Measurements from ENCODE around the gene WFIKKN1. TPM values are rescaled to one million over a fixed set of nuclear protein-coding genes. Genes with fewer than 3 reads are reported as not detected.
A peak's percentile ranks its signal among the peaks of the same experiment; 100 is the strongest.

Gene WFIKKN1
- total RNA-seq, 1 experiment from 2014 or later, result 0.74 TPM

DNA sequence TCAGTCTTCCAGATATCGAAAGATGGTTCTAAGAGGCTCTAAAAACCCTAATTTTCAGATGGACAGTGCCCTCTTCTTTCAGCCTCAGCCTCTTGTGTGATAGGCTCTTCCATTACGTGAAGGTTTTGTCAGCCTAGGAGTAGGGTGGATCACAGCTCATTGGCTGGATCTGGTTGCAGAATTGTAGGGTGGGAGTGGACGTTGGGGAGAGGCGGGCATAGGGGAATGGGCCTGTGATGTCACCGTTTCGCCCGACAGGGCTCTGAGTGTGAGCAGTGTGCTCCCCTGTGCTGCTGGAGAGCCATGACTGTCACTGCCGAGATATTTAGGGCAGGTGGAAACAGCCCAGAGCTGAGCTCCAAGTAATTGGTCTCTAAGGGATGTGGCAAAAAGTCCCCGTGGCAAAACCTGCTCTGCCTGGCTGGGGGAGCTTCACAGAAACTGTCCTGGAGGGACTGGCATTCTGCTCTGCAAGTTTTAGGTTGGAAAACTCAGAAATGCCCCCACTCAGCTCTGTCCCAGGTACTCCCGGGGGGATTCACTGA, 6.2 kb upstream of the WFIKKN1 start:
- DNase-seq (ENCODE audit: low spot score), result no peak

DNA sequence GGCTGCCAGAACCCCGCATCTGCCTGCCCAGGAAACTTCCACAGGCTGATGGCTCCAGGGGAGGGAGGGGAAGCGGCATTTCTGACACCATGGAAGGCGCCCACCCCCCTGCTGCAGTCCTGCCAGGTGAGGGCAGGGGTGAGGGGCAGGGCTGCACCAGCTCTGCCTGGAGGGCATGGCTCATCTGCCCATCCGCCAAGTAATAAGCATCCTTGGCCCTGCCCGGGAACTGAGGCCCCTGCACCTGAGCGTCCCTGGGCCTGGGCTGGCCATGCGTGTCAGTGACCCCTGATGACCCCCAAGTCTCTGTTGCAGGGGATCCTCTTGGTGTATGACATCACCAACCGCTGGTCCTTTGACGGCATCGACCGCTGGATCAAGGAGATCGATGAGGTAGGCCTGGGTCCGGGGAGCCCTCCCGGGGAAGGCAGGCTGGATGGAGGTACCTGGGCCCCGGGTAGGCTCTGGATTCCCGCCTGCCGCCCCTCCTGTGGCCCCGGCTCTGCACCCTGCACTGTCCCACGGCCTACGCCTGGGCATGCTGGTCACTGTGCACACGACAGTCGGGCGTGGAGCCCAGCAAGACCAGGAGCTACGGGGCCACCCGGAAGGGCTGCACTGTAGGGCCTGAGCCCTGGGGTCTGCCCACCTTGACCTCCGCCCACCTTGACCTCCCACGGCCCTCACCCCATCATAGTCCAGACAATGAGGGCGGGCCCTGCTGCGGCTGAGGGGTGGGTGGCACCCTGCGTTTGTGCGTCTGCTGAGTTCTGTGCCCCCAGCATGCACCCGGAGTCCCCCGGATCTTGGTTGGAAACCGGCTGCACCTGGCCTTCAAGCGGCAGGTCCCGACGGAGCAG, 5.4 kb upstream of the WFIKKN1 start:
- DNase-seq (ENCODE audit: low spot score), result no peak

DNA sequence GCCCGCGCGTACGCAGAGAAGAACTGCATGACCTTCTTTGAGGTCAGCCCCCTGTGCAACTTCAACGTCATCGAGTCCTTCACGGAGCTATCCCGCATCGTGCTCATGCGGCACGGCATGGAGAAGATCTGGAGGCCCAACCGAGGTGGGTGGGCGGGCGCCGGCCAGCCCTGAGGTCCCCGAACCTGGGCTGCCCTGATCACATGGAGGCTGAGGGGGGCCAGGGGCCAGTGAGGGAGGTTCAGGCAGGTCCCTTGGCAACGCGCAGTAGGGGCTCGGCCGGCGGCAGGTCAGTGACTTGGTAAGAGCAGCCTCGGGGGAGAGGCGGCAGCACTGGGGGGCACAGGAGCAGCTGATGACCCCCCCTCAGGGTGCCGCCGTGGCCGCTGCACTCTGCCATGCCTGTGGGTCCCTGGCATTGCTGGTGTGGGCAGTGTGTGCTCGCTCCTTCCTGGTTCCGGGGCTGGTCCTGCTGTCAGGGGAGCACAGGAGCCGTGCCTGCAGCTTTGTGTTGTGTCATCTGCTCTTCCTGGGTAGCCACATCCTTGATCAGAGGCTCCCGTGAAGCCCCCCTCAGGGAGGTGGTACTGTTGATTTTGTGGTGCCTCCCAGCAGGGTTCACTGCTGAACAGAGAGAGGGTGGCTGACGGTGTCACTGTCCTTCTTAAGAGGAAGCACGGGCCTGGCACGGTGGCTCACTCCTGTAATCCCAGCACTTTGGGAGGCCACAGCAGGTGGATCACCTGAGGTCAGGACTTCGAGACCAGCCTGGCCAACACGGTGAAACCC, 4.6 kb upstream of the WFIKKN1 start:
- no peak for DNase-seq (ENCODE audit: low spot score)

DNA sequence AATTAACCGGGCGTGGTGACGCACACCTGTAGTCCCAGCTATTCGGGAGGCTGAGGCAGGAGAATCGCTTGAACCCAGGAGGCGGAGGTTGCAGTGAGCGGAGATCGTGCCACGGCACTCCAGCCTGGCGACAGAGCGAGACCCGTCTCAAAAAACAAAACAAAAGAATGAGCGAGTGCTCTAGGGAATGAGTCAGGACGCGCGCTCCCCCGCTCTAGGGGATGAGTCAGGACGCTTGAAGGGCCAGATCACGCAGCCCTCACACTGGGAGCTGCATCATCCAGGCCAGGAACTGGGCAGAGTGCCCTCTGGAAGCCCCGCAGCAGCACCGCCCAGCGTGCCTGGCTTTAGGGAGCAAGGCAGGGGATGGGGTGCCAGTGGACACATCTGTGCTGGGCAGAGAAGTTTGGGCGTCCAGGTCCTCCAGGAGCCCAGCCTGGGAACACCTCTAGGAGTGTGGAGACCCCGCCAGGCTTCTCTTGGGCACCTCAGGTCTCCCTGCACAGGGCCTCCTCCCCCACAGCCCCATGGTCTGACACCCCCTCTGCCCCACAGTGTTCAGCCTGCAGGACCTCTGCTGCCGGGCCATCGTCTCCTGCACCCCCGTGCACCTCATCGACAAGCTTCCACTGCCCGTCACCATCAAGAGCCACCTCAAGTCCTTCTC, 3.9 kb upstream of the WFIKKN1 start:
- peak; percentile 84 for DNase-seq (ENCODE audit: low spot score)

DNA sequence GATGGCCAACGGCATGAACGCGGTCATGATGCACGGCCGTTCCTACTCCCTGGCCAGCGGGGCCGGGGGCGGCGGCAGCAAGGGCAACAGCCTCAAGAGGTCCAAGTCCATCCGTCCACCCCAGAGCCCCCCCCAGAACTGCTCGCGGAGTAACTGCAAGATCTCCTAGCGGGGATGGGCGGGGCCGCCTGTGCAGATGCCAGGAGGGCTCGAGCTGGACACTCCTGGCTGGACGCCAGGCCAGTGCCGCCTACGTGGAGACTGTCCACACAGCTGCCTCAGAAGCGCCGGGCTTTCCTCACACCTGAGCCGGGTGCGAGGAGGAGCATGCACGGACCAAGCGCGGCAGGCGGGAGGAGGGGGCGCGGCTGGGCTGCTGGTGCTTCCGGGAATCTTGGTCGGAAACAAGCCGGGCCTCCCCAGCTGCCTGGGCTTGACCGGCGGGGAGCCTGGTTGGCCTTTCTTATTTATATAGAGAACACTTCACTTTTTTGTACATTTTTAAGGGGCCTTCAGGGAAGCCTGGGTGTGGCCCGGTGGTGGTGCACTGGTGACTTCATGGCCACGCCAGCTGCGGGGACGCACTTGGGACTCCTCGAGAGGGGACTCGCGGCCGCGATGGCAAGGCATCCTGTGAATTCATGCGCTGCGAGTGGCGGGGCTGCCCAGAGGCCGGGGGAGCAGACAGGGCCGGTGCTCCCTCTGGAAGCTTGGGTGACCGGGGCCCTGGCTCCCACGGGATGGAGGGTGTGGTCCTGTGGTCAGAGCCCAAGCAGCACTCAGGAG, 3.1 kb upstream of the WFIKKN1 start:
- peak; percentile 85 for DNase-seq (ENCODE audit: low spot score)

DNA sequence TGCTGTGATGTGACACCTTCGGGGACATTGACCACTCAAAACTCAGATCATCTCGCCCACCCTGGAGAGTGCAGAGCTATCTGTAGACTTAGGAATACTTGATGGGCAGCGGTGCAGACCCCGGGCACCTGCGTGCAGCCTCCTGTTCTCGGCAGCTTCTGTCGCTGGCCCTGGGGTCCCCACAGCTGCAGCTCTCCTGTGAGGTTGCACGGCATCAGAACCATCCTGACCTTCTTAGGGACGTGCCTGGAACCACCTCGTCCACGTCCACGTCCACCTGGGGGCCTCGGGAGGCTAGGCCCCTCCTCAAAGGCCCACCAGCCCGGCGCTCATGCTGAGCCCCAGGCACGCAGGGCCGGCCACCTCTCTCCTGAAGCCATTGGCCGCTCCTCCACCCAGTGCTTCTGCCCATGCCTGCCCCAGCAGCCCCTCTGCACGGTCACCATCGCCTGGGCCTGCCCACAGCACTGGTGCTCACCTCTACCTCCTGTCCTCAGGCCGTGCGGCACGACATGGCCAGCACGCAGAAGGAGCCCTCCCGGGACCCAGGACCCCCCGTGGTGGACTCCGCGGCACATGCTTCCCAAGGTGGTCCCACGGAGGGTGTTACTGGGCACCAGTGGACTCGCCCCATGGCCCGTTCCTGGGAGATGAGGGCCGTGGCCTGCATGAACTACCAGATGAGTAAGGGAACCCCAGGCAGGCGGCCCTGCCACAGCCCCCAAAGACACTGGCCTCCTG, 2.3 kb upstream of the WFIKKN1 start:
- DNase-seq (ENCODE audit: low spot score), result no peak

DNA sequence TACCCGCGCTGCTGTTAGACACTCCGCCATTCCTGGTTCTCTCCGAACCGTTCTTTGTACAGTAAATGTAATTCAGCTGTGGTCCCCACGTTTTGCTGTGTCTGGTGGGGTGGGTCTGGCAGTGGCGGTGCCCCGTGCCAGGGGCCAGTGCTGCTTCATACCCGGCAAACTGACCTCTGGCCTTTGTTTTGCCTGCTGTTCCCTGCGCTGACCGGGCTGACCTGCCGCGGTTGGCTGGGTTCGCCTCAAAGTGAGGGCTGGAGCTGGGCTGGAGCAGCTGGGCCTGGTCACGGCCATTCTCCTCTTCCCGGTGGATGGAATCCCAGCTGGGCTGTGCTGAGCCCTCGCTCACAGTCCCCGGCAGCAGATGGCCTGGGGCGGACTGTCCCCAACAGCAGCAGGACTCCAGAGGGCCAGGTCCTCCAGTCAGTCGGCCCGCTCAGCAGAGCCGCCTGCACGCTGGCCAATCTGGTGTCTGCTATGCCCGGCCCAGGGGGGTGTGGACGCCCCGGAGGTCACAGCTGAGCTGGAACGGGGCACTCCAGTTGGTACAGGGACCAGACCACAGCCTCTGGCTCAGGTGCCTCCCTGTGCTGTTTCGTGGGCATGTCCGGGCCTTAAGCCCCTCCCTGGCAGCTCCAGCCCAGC, 1.5 kb upstream of the WFIKKN1 start:
- DNase-seq (ENCODE audit: low spot score), result no peak

DNA sequence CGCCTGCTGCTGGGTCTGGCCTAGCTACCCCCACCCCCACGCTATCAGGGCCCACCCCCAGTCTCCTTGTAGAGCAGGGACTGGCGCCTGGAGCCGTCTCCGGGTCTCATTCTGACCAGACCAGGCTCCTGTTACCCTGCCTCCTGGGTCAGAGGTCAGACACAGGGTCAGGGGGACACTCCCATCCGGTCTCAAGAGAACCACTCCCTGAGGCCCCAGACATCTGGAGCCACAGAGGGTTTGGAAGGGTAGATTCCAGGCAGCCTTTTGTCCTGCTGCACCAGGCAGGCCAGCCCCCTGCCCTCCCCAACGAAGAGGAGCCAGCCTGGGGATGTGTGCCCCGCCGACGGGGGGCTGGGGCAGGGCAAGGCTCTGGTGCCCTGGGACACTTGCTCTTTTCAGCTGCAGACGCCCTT, 944 bp upstream of the WFIKKN1 start:
- DNase-seq (ENCODE audit: low spot score), result no peak

DNA sequence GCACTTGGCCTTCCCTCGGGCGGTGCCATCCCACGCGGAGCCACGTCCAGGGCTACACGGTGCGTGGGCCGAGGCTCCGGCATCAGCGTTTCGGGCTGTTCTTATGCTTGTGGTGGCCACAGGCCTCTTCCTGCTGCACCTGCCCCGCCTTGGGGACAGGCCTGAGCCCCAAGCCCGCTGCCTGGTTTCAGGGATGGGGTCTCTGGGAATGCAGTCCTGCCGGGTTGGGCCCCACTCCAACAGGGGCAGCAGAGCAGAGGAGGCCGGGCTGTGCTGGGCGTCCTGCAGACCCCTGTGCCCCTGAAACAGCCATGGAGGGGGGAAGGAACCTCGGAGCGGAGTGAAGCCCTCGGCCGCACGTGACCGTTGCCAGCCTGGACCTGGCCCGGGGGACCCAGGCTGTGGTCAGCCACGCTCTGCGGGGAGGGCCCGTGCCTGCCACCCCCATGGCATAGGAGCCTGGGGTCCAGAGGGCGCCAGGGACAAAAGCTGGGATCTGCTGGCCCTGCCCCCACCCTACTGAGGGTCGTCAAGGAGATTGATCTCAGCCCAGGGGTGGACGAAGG, 453 bp upstream of the WFIKKN1 start:
- DNase-seq (ENCODE audit: low spot score), result no peak

DNA sequence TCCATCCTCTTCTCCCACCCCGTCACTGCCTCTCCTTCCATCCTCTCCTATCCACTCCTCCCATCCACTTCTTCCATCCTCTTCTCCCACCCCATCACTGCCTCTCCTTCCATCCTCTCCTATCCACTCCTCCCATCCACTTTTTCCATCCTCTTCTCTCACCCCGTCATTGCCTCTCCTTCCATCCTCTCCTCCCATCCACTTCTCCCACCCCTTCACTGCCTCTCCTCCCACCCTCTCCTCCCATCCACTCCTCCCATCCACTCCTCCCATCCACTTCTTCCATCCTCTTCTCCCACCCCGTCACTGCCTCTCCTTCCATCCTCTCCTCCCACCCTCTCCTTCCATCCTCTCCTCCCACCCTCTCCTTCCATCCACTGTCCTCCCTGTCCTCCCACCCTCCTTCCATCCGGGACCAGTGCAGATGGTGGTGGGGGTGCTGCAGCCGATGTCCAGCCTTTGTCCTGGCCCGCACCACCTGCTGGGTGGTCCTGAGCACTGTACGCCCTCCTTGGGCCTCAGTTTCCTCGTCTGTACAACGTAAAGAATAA, 1.1 kb downstream of the WFIKKN1 start:
- DNase-seq (ENCODE audit: low spot score), result no peak

DNA sequence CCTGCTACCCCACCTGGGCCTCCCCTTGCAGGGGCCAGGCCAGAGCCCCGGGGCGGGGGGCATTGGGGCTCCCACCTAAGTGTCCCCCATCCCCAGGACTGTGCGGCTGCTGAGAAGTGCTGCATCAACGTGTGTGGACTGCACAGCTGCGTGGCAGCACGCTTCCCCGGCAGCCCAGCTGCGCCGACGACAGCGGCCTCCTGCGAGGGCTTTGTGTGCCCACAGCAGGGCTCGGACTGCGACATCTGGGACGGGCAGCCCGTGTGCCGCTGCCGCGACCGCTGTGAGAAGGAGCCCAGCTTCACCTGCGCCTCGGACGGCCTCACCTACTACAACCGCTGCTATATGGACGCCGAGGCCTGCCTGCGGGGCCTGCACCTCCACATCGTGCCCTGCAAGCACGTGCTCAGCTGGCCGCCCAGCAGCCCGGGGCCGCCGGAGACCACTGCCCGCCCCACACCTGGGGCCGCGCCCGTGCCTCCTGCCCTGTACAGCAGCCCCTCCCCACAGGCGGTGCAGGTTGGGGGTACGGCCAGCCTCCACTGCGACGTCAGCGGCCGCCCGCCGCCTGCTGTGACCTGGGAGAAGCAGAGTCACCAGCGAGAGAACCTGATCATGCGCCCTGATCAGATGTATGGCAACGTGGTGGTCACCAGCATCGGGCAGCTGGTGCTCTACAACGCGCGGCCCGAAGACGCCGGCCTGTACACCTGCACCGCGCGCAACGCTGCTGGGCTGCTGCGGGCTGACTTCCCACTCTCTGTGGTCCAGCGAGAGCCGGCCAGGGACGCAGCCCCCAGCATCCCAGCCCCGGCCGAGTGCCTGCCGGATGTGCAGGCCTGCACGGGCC, 1.9 kb downstream of the WFIKKN1 start:
- DNase-seq (ENCODE audit: low spot score), result no peak

DNA sequence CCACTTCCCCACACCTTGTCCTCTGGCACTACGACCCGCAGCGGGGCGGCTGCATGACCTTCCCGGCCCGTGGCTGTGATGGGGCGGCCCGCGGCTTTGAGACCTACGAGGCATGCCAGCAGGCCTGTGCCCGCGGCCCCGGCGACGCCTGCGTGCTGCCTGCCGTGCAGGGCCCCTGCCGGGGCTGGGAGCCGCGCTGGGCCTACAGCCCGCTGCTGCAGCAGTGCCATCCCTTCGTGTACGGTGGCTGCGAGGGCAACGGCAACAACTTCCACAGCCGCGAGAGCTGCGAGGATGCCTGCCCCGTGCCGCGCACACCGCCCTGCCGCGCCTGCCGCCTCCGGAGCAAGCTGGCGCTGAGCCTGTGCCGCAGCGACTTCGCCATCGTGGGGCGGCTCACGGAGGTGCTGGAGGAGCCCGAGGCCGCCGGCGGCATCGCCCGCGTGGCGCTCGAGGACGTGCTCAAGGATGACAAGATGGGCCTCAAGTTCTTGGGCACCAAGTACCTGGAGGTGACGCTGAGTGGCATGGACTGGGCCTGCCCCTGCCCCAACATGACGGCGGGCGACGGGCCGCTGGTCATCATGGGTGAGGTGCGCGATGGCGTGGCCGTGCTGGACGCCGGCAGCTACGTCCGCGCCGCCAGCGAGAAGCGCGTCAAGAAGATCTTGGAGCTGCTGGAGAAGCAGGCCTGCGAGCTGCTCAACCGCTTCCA, 2.7 kb downstream of the WFIKKN1 start:
- DNase-seq (ENCODE audit: low spot score), result no peak

DNA sequence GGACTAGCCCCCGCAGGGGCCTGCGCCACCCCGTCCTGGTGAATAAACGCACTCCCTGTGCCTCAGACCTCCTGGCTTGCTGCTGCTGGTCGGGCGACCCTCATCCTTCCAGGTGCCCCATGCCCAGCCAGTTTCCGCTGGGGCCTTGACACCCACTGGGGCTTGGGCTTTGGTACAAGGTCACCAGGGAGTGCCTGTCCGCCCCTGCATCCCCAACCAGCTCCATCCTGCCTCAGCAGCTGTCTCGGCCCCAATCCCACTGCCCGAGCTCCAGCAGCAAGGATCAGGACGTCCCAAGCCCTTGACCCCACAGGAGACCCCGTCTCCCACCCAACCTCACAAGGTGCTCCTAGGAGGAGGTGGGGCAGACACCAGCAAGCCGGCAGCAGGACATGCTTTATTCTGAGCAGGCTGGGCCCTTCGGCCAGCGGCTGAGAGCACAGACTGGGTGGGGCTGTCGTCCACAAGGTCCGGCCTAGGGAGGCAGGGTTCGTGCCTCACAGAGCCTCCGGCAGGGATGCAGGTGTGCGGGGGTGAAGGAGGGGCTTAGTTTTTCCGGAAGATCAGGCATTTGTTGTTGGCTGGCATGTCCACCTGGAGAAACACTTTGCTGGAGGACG, 3.4 kb downstream of the WFIKKN1 start:
- DNase-seq (ENCODE audit: low spot score), result no peak

DNA sequence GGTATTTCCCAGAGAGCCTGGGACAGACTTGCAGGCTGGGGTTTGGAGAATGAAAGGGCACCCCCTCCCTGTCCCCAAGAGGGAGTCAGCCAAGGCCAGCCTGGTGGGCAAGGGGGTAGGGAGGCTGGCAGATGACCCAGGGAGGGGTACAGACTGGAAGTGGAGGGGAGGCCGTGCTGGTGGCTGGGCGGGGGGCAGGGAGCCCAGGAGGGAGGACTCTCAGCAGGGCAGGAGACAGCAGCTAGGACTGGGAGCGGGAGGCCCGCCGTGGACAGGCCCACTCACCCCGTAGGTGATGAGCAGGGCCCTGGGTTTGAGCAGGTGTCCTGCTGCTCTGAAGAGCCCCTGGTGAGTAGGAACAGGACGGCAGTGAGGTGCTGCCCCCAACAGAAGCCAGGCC, 4.2 kb downstream of the WFIKKN1 start:
- DNase-seq (ENCODE audit: low spot score), result no peak

DNA sequence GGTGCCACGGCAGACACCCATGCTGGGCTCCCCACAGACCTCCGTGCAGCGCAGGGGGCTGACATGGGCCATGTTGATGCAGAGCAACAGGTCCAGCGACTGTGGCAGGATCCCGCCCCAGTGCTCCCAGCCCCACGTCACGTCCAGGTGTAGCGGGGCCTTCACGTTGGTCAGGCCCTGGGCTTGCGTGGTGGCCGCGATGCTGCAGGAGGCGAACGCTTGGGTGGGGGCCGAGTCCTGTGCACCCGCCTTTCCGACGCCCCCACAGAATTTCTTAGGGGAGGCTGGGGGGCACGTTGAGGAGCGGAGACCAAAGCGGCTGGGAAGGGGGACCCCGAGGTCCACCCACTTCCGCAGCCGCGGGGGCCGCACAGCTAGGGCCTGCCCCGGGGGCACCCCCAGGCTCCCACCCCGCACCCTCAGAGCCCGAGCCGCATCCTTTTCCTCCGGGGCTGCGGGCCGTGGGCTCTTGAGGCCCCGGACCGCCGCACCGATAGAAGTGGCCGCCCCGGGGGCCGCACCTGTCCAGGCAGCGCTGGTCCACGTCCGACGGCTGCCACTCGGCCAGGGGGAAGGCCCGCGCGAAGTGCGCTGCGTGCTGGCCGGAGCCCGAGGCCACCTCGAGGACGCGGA, 4.9 kb downstream of the WFIKKN1 start:
- DNase-seq (ENCODE audit: low spot score), result peak; percentile 29

DNA sequence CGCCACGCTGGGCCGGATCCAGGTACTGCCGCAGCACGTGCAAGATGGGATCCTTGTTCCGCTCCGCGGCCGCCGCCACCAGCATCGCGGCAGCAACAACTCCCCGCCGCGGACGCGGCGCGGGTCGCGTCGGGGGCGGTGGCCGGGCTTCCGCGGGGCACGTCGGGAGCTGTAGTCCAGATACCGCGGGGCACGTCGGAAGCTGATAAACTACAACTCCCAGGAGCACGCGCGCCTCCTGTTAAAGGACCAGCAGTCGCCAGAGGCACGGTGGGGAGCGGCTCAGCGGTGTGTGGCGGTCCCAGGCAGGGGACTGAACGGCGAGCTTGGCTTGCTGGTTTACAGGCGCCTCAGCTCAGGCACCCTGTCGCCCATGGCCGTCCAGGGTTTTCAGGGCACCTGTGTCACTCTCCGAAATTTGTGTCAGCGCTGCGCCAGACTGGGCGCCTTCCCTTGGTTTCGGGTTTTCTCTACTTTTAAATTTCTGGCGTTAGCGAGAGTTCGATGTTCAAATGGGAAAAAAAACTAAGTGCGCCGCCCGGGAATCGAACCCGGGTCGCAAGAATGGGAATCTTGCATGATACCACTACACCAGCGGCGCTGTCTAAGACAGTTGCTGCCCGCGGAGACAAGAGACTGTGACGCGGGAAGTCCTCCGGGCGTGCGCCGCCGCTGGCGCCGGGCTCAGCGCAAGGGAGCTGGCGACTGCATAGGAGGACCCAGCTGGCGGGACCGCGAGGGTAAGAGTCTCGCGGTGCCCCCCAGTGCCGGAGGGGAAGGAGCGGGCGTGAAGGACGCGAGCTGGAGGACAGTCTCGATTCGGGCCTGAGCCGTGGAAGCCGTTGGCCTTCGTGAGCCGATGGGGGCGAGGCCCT, 5.7 kb downstream of the WFIKKN1 start, which contains the start of gene METTL26:
METTL26 (minus strand) TSS at position 100 of the 875 bp plus-strand sequence; CDS start at position 85, 15 bp downstream.
- peak; percentile 95 for DNase-seq (ENCODE audit: low spot score)
